Measurements from ENCODE around the gene LRCH1. TPM values are rescaled to one million over a fixed set of nuclear protein-coding genes. Genes with fewer than 3 reads are reported as not detected.
A peak's percentile ranks its signal among the peaks of the same experiment; 100 is the strongest.

LRCH1 gene
- total and polyA plus RNA-seq, 10 of the 15 experiments (the other 5 are each of a cell fraction or from before 2014, with no cell fraction given), result 5.3 to 48.9 (median 14.4) TPM

GRCh38 chr13:46614582-46614981 is 61.6 kb downstream of the LRCH1 start (continued):
- TF ChIP-seq, protein P1, sequence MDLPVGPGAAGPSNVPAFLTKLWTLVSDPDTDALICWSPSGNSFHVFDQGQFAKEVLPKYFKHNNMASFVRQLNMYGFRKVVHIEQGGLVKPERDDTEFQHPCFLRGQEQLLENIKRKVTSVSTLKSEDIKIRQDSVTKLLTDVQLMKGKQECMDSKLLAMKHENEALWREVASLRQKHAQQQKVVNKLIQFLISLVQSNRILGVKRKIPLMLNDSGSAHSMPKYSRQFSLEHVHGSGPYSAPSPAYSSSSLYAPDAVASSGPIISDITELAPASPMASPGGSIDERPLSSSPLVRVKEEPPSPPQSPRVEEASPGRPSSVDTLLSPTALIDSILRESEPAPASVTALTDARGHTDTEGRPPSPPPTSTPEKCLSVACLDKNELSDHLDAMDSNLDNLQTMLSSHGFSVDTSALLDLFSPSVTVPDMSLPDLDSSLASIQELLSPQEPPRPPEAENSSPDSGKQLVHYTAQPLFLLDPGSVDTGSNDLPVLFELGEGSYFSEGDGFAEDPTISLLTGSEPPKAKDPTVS (IDR thresholded peaks at IDR 0.05; ENCODE audit: low read depth, low read length), result no peak
- no peak for TF ChIP-seq POLR2AphosphoS5 (IDR thresholded peaks at IDR 0.05; ENCODE audit: low read length)
- no peak for TF ChIP-seq MTA3 (IDR thresholded peaks at IDR 0.05; ENCODE audit: borderline replicate concordance, low read length)
- no peak for TF ChIP-seq RFX5 (IDR thresholded peaks at IDR 0.05; ENCODE audit: low read depth, low read length)
- no peak for TF ChIP-seq CEBPZ (IDR thresholded peaks at IDR 0.05; ENCODE audit: low read depth, low read length)

DNA sequence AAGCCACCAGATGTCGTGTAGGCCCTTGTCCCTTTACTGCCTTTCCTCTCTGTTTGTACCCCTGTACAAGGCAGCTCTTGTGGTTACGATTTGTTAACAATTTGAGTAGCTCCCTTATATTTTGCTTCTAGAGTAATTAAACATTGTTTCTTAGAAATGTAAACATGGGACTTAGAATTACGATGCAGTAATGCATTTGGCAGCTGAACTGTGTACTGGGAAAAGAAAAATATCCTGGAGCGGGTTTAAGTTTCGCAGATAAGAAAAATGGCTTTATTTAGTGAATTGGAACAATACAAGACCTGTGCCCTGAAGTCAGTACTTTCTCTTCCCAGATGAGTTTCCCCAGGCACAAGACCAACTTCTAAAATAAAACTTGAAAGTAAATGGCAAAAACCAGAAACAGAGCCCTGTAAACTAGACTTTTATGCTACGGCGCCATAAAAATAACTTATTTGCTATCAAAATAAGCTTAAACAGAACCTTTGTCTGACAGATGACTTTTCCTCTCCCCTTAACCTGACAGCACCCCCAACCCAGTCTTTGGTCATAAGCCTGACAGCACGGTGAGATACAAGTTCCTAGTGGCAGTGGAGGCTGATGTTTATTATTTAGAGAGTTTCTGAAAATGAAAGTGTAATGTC is 63.0 kb downstream of the LRCH1 start:
- 90% methylated on average over 8 of the region's 8 CpGs for WGBS (ENCODE audit: insufficient coverage, insufficient replicate concordance, low lambda C conversion rate, missing lambda C conversion rate)
- Histone ChIP-seq H3K4me1 (ENCODE audit: control insufficient read depth, insufficient read depth, low read length) (peaks cover 46% of the 10 kb centered on the region), H3K4me3 (no peak overlapping the region), H3K9ac (ENCODE audit: control insufficient read depth, insufficient read depth, low read length) (no peak overlapping the region), H3K9me3 (replicated peaks; ENCODE audit: control insufficient read depth, insufficient read depth, low read length) (no peaks in the 10 kb centered on the region; the same call in 1 of the 3 replicates), H3K4me2 (ENCODE audit: control insufficient read depth, insufficient read depth) (peak overlapping the region; percentile 26), H3K27me3 (replicated peaks in 1 of 2; ENCODE audit: control insufficient read depth in 2 of 2, insufficient read depth in 2 of 2, low read length in 1 of 2) (no peaks in the 10 kb centered on the region), H3K36me3 (ENCODE audit: control insufficient read depth in 2 of 2, insufficient read depth in 2 of 2, low read length in 1 of 2) (no peaks in the 10 kb centered on the region; a peak in 1 of 4 replicates), H2AFZ (ENCODE audit: control insufficient read depth, low read depth, low read length) (no peak overlapping the region), H3K79me2 (ENCODE audit: control insufficient read depth, insufficient read depth, low read length) (peaks cover 93% of the 10 kb centered on the region), H3K27ac (ENCODE audit: control insufficient read depth, insufficient read depth) (peak overlapping the region; percentile 42; the same call in 1 of the 2 replicates), H4K20me1 (ENCODE audit: control insufficient read depth, insufficient read depth) (no peaks in the 10 kb centered on the region)
- ChIA-PET POLR2A (interaction anchor here (0.8 to 2.0 kb wide), 5 partner anchors 14 to 27 kb away, joined by 3 to 6 read pairs (median 3); no protein-coding TSS in a partner anchor), SMC1A (ENCODE audit: uncharacterized antibody, unreplicated experiment) (interaction anchor here (0.7 to 16.4 kb wide), 9 partner anchors 6 to 54 kb away, joined by 3 to 170 read pairs (median 4); no protein-coding TSS in a partner anchor), CTCF (interaction anchor here (0.8 to 1.7 kb wide), 2 partner anchors 20 to 61 kb away, joined by 3 to 5 read pairs; no protein-coding TSS in a partner anchor), RAD21 (ENCODE audit: unreplicated experiment) (interaction anchor here (1.4 to 2.0 kb wide), 2 partner anchors 13 to 60 kb away, joined by 3 to 8 read pairs; no protein-coding TSS in a partner anchor)
- DNase-seq (ENCODE audit: low read depth, low spot score) (no peak), FAIRE-seq (no peak), ATAC-seq (no peak)
- intact Hi-C loops (cut with micrococcal nuclease; ENCODE audit: unreplicated experiment), result no loop called here
- BruUV-seq (replicated peaks), result no TSS peak
- in situ Hi-C loops (cut with MboI), result no loop called here
- TF ChIP-seq TAF1 (IDR thresholded peaks at IDR 0.05; ENCODE audit: borderline replicate concordance, low read depth, low read length), result no peak
- no peak for TF ChIP-seq YBX1 (IDR thresholded peaks at IDR 0.05)
- no peak for TF ChIP-seq DPF2 (IDR thresholded peaks at IDR 0.05)
- no peak for TF ChIP-seq NR2C2 (IDR thresholded peaks at IDR 0.05; ENCODE audit: borderline replicate concordance, control insufficient read depth, insufficient read length, low read depth)
- no peak for TF ChIP-seq HCFC1 (IDR thresholded peaks at IDR 0.05; ENCODE audit: low read length)
- no peak for TF ChIP-seq IRF3 (IDR thresholded peaks at IDR 0.05)
- no peak for TF ChIP-seq MXI1 (IDR thresholded peaks at IDR 0.05; ENCODE audit: low read depth, low read length)
- TF ChIP-seq CBX5 (IDR thresholded peaks at IDR 0.05; ENCODE audit: low read depth), result no peak
- no peak for TF ChIP-seq E2F4 (IDR thresholded peaks at IDR 0.05; ENCODE audit: low read depth, low read length)
- TF ChIP-seq IKZF2 (IDR thresholded peaks at IDR 0.05), result no peak

All from GM12878 (cell line).